HT1080 (cell line): ENCODE data around the gene KRT33B. TPM values are rescaled to one million over a fixed set of nuclear protein-coding genes. Genes with fewer than 3 reads are reported as not detected.
"Not testable (repeated sequence)": the region's sequence is repeated elsewhere in the genome, so short reads cannot be mapped to it uniquely, and the experiment has no call there.

Source experiments
- DNase-seq: peaks from one replicate; pipeline ENCODE4 v3.0.0-alpha.2; 2015; ENCODE audit warnings: low read depth
- total RNA-seq: library from RNA; depleted of rRNA; stranded (reverse); fragments of >200 nt; shearing (Covaris generic); gene quantifications from 2 replicates; pipeline ENCODE4 v1.2.3, GENCODE V29; 2014

KRT33B gene
- total RNA-seq, 1 experiment from 2014 or later = not detected

DNA sequence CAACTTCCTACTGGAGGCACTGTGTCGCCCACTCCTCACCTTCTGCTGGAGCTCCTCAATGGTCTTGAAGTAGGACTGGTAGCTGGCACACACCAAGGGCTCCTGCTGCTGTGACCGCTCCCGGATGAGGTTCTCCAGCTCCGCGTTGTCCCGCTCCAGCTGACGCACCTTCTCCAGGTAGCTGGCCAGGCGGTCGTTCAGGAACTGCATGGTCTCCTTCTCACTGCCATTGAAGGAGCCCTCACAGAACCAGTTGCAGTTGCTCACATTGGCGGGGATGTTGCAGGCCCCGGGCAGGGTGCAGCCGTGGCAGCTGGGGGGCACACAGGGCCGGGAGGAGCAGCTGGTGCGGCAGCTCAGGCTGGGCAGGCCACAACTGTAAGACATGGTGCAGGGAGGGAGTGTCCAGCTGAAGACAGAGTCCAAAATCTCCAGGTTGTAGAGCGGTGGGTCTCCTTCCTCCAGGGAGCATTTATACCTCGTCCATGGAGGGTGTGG is 19.2 kb downstream of the KRT33B start, which contains the start of gene KRT33A:
TSS of gene KRT33A (minus strand) at position 448 of the 498 bp plus-strand sequence. CDS start at position 387, 61 bp downstream.
- not testable (repeated sequence) for DNase-seq

DNA sequence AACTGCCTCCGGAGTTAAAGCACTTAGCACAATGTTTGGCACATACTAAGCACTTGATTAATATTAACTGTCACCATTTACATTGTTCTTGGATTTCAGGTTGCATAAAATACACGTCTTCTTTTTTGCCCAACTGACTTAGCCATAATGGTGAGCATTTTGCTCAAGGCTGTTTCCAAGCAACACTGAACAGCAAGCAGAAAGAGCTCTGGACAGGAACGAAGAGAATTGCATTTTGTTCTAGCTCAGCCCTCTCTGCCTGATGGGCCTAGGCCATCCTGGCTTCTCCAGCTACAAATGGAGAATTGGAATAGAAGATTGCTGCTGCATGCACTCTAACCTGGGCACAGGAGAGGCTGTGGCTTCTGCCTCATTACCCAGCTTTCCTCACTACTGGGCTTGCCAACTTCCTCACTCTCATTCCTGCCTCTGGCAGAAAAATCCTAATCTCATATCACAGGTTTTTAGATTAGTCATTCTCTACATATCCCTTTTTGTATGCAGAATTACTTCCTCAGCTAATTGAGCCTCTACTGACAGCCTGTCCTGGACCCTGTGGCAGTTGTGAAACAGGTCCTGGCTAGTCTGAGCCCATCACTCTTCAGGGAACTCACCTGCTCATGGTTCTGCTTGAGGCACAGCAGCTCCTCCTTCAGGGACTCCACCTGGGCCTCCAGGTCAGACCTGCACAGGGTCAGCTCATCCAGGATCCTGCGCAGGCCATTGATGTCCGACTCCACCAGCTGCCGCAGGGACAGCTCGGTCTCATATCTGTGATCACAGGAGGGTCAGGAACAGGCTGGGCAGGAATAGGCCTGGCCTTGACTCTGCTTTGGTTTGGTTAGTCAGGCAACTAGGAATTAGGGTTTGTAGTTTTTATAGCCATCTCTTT is 21.5 kb downstream of the KRT33B start:
- DNase-seq = no peak

DNA sequence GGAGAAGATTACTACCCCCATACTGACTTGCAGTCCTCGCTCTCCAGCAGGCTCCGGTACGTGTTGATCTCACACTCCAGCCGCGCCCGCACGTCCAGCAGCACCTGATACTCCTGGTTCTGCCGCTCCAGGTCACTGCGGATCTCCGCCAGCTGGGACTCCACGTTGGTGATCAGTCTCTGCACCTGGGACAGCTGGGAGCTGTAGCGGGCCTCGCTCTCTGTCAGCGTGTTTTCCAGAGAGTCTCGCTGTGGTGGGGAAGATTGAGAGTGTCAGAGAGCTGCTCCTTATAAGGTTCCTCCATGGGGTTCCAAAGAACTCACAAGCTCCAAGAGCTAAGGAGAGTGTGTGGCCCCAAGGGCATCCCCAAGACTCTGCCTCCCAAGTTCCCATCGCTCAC is 23.2 kb downstream of the KRT33B start:
- DNase-seq = not testable (repeated sequence)

DNA sequence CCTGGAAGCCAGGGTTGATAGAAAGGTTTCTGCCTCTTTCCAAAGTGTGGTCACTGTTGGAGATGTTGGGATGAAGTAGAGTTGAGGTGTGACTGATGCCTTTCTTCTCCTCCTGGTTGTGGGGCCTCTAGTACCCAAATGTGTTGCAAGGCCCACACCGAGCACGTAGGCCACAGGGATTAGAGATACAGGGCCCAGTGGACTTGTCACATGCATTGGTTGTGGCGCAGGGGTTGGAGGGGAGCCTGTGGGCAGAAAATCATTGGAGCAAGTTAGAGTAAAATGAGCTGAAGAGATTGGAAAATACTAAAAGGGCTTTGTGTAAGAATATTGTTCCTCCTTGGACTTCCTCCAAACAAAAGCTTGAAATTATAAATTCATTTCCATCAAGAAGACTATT is 23.6 kb downstream of the KRT33B start:
- DNase-seq = no peak

DNA sequence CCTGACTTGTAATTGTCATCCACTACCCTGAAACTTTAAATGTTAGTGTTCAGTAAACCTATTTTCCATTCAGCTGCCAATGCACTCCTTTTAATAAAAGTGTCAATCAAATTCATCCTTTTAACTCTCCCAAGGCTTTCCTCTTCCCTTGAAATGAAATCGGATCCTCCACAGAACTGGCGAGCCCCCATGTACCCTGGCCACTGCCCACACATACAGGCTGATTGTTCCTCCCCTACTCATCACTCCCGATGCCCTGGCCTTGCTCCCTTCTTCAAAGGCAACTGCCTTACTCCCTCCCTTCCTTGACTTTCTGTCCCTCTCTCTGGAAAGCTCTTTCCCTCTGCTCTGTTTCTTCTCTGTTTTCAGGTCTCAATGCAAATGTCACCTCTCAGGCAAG is 26.6 kb downstream of the KRT33B start:
- no peak for DNase-seq

DNA sequence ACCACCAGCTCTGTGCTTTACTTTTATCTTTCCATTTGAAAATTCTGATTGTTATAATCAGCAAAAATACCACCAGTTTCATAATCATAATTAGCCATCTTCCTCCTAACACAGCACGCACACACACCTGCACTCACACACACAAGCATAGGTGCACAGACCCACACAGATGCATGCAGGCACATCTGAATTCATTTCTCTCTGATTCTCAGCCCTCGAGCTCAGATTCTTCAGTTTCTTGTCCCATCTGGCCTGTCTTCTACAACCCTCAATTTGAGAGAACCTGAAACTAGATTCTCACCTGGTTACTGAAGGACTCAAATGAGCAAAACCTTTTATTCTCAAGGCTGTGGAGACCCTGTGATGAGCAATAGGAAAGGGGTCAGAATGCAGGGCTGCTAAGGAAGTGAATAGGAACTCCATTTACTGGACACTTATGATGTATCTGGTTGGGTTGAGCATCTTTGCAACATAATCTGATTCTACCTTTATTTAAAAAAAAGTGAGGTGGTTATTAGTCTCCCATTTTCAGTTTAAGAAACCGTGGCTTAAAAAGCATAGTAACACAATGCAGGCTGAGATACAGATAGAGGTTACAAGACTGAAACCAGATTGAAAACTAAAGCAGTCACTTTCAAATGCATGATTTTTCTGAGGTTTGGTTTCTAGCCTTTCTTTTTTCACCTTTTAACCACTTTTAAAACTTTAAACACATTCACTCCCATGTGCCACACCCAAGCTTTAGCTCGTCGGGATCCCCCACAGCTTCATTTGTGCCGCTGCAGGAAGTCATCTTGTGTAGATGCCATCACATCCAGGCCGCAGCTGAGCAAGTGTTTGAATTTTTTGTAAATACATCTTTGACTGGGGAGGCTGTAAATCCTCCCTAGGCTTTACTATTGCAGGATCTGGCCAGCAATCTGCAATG is 28.4 kb downstream of the KRT33B start:
- no peak for DNase-seq

DNA sequence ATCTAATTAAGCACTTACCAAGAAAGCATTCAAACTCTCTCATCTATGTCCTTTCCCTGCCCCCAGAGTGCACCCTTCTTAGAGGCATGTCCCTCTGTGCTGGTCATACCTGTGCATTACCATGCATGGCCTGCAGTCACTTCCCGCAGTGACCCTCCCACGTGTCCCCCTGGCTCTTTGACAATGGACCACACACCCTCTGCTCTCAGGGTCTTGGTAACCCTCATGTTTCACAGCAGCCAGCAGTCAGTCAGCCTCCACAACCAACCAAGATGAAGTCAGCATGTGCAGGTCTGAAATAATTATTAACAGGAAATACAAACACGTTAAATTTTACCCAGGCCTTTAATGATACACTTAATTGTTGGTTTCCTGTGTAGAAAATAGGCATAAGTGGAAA is 29.1 kb downstream of the KRT33B start:
- DNase-seq = no peak

DNA sequence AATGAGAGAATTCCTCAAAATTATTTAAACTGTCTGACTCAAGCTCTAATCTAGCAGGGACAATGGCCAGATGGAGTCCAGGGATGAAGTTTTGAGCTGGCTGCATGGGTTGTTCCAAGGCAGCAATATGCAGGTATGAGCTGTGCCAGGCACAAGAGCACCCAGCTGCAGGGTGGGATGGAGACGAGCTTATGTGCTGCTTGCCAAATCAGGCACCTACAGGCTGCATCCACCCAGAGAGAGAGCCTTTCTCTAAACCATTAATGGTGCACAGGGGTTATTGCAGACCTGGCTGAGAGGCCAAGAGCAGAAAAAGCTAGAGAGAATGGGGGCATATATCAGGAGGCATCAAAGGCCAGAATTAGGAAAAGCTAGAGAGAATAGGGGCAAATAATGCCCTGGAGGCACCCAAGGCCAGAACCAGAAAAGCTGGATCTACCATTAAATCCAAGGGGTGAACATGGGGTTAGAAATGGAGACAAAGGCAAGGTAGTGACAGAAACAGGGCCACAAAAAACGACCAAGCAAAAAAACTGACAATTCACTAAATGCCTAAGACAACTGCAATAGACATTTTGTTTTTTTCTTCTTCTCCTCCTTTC is 29.9 kb downstream of the KRT33B start:
- no peak for DNase-seq

DNA sequence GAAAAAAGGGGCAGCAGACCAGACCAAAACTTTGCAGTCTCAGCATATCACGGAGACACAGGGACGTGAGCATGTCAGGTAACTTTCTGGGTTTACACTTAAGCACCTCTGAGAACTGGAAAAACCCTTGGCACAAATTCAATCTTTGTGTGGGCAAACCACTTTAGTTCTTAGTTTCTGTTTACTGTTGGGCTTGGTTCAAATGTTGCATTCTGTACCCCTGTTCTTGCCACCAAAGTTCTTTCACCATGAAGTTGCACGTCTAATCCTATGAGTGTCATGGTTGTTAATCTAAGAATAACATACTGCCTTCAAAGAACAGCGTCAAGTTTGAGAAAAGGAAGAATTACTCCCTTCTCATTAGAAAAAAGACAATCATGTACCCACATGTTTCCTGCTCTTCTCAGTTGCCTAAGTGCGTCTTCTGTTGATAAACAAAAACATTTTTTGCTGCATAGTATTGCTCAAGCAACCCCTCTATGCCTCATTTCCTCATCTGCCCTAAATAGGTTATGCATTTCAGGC is 30.6 kb downstream of the KRT33B start:
- DNase-seq = no peak

DNA sequence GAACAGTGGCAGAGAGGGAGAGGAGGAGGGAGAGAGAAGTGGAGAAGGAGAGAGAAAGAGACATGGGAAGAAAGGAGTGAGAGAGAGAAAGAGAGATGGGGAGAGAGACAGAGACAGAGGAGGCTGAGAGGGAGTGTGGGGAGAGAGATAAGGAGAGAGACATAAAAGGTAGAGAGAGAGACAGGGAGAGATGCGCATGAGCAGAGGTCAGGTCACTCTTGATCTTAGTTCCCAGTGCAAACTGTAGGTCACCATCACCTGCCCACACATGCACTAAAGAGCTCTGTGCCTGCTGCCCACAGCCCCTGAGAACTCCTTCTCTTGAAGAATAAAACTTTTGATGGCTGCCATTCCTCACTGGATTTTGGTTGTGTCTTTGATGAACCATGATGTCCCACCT is 33.9 kb downstream of the KRT33B start:
- DNase-seq = no peak

DNA sequence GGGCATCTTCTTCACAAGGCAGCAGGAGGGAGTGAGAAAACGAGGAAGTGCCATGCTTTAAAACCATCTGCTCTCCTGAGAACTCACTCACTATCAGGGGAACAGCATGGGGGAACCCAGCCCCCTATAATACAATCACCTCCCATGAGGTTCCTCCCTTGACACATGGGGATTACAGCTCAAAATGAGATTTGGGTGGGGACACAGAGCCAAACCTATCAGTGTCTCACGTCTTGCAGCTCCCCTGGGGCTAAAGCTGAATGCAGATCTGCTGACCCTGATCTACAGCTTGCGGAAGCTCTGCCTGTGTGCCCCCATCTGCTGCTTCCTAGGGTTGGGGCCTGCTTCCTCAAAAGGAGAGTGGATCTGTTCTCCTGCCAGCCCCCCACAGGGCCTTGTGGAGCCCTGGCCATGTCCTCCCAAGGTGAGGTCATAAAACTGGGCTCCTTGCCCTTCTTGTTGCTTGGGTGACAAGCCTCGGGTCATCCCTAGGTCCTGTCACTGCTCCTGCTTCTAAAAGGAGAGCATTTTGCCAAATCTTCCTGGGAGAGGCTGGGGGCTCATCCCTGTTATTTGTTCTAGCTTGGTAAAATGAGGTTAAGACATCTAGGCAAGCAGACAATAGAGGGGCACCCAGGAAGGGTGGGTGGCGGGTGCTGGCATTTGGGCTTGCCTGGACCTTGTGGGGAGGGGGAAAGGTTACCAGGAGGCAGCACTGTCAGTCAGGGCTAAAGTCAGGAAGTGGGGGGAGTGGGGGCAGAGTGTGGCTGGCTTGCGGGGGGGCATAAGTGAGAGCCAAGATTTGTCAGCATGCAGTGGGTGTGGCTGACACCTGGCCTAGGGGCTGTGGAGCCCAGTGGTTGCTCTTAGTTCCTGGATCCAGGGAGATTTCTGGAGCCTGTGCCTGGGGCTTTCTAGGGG is 35.0 kb downstream of the KRT33B start:
- no peak for DNase-seq

DNA sequence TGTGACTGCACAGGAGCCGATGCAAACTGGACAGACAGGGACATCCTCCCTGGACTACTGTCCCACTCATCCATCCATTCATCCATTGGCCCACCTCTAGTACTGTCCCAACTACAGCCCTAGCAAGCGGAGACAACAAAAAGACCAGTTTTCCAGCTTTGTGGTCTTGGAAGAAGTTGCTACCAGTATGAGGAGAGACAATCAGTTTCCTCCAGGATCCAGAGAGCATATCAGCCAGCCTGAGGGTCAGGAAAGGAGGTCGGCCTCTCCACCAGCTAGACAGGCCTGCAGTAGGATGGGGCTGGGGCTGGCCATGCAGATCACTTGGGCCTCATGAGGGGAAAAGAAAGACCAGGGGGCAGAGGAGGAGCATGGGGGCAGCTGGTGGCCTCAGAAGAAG is 35.8 kb downstream of the KRT33B start:
- DNase-seq = no peak

DNA sequence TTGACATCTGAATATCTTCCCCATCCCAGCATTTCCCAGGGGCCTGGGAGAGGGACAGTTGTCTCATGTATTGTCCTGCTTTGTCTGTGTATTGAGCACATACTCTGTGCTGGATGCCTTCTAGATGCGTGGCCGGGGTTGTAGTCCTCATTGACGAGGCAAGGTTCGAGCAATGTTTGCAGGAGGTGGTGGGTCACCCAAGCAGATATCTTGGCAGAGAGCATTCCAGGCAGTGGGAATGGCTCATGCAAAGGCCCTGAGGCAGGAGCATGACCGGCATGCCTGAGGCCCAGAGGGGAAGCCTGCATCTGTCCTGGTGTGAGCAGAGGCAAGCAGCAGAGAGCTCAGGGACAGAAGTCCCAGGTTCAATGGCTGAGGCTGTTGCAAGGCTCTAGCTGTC is 36.5 kb downstream of the KRT33B start:
- DNase-seq = no peak

DNA sequence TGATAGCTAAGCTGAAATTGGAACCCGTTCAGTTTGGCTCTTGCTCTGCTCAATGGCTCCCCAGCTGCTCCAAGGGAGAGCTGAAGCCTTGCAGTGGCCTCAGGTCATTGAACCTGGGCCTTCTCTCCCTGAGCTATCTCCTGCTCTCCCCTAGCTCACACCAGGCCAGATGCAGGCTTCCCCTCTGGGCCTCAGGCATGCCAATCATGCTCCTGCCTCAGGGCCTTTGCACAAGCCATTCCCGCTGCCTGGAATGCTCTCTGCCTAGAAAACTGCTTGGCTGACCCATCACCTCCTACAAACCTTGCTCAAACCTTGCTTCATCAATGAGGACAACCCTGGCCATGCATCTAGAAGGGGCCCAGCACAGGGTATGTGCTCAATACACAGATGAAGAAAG is 37.4 kb downstream of the KRT33B start:
- no peak for DNase-seq

DNA sequence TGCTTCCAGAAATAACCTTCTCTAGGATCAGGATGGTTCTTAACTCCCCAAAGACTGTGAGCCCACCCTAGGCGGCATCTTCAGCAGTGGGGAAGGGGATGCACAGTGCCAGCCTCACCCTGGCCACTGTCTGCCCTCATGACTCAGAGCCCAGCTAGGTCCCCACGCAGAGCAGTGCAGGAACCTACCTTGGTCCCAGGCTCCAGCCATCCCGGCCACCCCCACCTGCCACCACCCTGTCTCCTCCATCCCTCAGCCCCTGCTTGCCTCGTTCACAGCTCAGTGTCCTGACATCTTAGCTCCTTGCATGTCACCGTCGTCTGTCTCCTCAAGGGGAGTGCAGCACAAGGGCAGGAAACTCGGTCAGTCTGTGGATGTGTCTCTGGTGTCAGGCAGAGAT is 38.0 kb downstream of the KRT33B start:
- DNase-seq = no peak

DNA sequence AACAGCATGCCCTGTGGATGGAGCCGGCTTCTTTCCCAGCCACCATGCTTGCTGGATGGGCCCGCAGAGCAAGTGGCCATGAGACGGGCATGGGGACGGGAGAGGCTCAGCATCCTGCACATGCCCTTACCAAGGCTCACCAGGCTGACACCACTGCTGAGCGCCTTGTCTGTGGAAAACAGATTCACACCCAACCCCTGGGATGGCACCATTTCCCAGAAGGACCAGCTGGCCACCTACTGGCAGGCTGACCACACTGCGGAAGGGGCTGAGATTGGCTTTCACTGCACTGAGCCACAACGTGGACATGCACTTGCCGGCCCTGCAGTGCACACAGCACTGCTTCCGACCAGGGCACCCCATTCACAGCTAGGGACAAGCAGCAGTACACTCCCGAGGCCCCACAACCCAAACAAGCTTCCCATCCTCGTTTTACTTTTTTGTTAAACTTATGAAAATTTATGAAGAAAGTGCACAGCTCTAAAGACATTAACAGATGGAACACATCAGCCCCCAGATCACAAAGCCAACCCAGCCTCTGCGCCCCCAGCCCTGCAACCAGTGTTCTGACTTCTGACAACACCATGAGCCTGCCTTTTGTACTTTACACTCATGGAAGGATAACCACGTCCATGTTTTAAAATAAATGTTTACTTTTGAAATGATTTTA is 40.2 kb downstream of the KRT33B start:
- DNase-seq = peak; percentile 57

DNA sequence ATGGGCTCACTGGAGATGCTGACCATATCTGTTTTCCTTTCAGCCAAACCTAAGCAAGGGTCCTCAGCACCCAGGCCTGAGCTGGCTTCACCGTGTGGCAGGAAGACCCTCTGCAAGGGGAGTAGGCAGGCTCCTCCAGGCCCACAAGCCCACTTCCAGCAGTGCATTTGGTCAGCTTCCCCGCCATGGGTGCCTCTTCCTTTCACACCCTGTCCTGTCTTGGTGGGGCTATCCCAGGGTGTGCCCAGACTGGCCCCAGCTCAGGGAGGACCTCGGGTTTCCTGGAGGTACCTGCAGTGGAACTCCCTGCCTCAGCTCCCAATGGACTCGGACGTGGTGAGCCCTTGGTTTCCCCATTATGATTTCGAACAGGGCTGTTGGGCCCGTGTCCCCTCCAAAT is 41.4 kb downstream of the KRT33B start:
- no peak for DNase-seq

DNA sequence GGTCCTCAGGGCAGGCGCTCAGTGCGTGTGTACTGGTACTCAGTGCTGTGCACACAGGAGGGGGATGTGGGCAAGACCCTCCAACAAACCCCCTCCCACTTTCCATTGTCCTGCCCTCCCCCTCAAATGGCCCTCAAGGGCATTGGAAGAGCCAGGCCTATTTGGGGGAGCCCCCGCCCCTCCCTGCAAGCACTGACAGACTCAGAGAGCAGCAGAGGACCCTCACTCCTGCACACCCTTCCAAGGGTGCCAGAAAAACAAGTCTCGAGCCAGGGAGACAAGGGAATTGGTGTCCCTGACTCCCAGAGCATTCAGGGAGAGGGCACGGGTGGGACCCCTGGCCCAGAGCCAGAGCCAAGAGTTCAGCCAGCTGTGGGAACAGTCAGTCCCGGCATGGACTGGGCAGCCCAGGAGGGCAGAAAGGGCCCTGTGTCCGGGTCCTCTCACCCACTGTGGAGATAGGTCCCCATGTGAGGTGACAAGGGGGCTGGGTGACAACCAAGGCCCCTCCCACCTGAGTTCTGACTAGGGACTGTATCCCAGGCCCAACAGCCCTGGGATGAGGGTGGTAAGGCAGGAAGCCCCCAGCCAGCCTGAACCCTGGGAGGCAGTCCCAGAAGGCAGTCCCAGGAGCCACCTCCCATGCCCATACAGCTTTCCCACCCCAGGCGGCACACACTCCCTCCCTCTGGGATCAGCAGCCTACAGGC is 42.0 kb downstream of the KRT33B start:
- DNase-seq = no peak
